ENCODE data around the gene IL9.

The IL9 gene

DNA sequence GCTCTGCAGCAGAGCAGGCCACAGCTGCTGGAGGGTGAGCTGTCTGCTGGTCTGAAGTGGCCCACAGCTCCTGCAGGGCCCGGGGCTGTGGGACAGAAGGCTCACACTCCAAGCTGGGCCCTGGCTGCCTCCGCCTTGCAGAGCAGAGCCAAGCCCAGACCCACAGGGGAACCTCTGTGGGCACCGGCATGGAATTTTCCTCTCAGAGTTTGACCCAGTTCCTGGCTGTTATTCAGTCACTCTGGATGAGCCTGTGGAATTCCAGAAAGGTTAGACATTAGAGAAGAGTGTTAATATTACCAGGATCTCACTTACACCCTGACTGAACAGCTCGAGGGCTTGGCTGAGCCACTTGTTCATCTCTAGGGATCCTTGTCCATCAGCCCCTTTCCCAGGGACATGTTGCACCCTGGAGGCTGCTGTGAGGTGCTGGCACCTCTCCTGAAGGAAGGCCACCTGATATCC is 17.5 kb downstream of the IL9 start:
- Histone ChIP-seq H3K9ac (ENCODE audit: insufficient read length, low read depth) (no peak overlapping the region), H3K9me3 (ENCODE audit: insufficient read depth, low read length) (no peaks in the 10 kb centered on the region), H3K4me3 (ENCODE audit: insufficient read length, low read depth) (no peak overlapping the region), H3K36me3 (ENCODE audit: insufficient read depth, insufficient read length, low read length) (no peaks in the 10 kb centered on the region), H3K27me3 (ENCODE audit: insufficient read depth, insufficient read length) (no peaks in the 10 kb centered on the region), H3K4me1 (ENCODE audit: insufficient read depth, insufficient read length) (peaks cover 3% of the 10 kb centered on the region)
- no peak for DNase-seq (ENCODE audit: low read depth, low spot score)
- TF ChIP-seq ZNF274 (IDR thresholded peaks at IDR 0.05; ENCODE audit: low read depth, low read length) (no peak), SUZ12 (IDR thresholded peaks at IDR 0.05; ENCODE audit: extremely low read depth, insufficient read depth, insufficient read length) (no peak), YY1 (IDR thresholded peaks at IDR 0.05; ENCODE audit: insufficient read depth, insufficient read length) (no peak)

DNA sequence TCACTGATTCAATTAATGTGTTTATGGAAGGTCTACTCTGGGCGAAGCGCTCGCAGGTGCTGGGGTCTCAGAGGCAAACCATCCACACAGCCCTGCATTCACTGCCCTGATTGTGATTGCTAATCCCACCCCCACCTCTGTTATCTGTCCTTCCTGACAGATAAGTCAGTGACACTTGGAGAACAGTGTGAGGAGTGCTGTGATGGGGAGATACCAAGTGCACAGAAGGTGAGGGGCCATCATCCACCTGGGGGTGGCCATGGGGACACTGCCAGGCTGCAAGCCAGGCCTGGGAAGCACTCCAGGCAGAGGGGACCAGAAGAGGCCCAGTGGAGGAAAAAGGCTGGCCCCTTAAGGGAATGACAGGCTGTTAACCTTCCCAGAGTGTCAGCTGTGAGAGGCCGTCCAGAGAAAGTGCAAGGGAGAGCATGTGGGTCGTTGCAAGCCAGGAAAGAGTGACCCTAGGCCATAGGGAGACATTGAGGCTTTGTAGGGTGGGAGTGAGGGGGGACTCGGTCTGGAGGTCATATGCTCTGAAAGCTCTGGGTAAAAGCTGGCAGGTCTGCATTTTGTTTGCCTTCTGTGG is 18.0 kb downstream of the IL9 start:
- no peak for DNase-seq (ENCODE audit: low read depth, low spot score)
- Histone ChIP-seq H3K9ac (ENCODE audit: insufficient read length, low read depth) (no peak overlapping the region), H3K36me3 (ENCODE audit: insufficient read depth, insufficient read length, low read length) (no peaks in the 10 kb centered on the region), H3K27me3 (ENCODE audit: insufficient read depth, insufficient read length) (no peaks in the 10 kb centered on the region), H3K4me3 (ENCODE audit: insufficient read length, low read depth) (no peak overlapping the region), H3K9me3 (ENCODE audit: insufficient read depth, low read length) (no peaks in the 10 kb centered on the region), H3K4me1 (ENCODE audit: insufficient read depth, insufficient read length) (peaks cover 3% of the 10 kb centered on the region)
- TF ChIP-seq SUZ12 (IDR thresholded peaks at IDR 0.05; ENCODE audit: extremely low read depth, insufficient read depth, insufficient read length) (no peak), YY1 (IDR thresholded peaks at IDR 0.05; ENCODE audit: insufficient read depth, insufficient read length) (no peak), ZNF274 (IDR thresholded peaks at IDR 0.05; ENCODE audit: low read depth, low read length) (no peak)

DNA sequence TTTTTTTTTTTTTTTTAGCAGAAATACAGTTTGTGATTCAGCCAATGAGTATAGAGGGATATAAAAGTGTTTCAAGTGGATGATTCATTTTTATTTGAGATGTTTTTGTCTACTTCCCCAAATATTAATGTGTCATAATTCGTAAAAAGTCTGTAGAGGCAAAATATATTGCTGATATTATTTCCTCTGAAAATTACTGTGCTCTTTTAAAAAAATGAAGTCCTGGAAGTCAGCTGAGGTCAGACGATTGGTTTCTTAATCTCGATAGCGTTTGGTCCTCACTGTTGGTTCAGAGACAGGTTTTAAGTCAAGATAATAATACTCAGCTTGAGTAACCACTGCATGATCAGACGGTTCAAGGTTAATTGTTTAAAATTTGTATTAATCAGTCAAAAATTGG is 19.5 kb downstream of the IL9 start:
- no peaks in the 10 kb centered on the region for H3K36me3 ChIP-seq (ENCODE audit: insufficient read depth, insufficient read length, low read length)
- H3K27me3 ChIP-seq (ENCODE audit: insufficient read depth, insufficient read length): no peaks in the 10 kb centered on the region
- no peaks in the 10 kb centered on the region for H3K9me3 ChIP-seq (ENCODE audit: insufficient read depth, low read length)

DNA sequence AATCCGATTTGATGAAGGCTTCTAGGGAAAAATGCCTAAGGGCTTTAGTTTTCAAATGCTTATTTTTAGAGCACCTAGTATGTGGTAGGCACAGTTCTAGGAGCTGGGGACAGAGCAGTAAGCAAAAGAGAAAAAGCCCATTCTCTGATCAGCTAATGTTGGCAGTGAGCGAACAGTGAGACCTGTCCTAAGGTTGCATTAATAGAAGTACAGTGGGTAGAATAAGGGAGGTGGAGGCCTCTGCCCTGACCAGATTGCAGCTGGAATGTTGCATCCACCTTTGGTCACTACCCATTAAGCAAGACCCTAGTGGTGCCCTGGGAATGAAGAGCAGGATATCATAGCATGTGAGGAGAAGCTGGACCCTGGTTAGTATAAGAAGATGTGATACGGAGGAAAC is 20.1 kb downstream of the IL9 start:
- Histone ChIP-seq H3K4me1 (ENCODE audit: insufficient read depth, insufficient read length) (peaks cover under 1% of the 10 kb centered on the region), H3K9ac (ENCODE audit: insufficient read length, low read depth) (no peak overlapping the region), H3K4me3 (ENCODE audit: insufficient read length, low read depth) (no peak overlapping the region), H3K27me3 (ENCODE audit: insufficient read depth, insufficient read length) (no peaks in the 10 kb centered on the region), H3K9me3 (ENCODE audit: insufficient read depth, low read length) (no peaks in the 10 kb centered on the region), H3K36me3 (ENCODE audit: insufficient read depth, insufficient read length, low read length) (no peaks in the 10 kb centered on the region)
- TF ChIP-seq SUZ12 (IDR thresholded peaks at IDR 0.05; ENCODE audit: extremely low read depth, insufficient read depth, insufficient read length): no peak
- TF ChIP-seq YY1 (IDR thresholded peaks at IDR 0.05; ENCODE audit: insufficient read depth, insufficient read length): no peak
- TF ChIP-seq ZNF274 (IDR thresholded peaks at IDR 0.05; ENCODE audit: low read depth, low read length): no peak
- no peak for DNase-seq (ENCODE audit: low read depth, low spot score)

More for the DNA sequence above, 19.5 kb downstream of the IL9 start:
- no peak overlapping the region for H3K4me3 ChIP-seq (ENCODE audit: insufficient read length, low read depth)
- TF ChIP-seq ZNF274 (IDR thresholded peaks at IDR 0.05; ENCODE audit: low read depth, low read length): no peak
- TF ChIP-seq YY1 (IDR thresholded peaks at IDR 0.05; ENCODE audit: insufficient read depth, insufficient read length): no peak
- TF ChIP-seq SUZ12 (IDR thresholded peaks at IDR 0.05; ENCODE audit: extremely low read depth, insufficient read depth, insufficient read length): no peak
- DNase-seq (ENCODE audit: low read depth, low spot score): no peak
- no peak overlapping the region for H3K9ac ChIP-seq (ENCODE audit: insufficient read length, low read depth)
- H3K4me1 ChIP-seq (ENCODE audit: insufficient read depth, insufficient read length): peaks cover 3% of the 10 kb centered on the region

DNA sequence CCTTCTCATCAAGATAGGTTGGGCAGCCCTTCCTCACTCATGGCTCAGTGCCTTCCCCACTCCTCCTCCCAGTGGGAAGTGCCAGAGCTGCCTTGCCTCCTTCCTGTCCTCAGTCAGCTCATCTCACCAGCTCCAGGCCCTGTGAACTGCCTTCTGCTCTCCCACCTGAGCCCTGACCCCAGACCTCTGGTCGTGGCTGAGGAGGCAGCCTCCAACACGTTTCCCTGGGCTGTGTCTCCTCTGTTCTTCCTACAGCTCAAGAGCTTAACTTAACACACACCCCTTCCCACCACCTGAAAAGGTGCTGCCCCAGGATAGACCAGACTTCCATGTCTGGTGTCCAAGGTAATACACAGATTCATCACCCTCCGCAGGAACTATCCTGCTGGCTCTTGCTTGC is 21.2 kb downstream of the IL9 start:
- TF ChIP-seq YY1 (IDR thresholded peaks at IDR 0.05; ENCODE audit: insufficient read depth, insufficient read length): no peak
- no peak for TF ChIP-seq SUZ12 (IDR thresholded peaks at IDR 0.05; ENCODE audit: extremely low read depth, insufficient read depth, insufficient read length)
- TF ChIP-seq ZNF274 (IDR thresholded peaks at IDR 0.05; ENCODE audit: low read depth, low read length): no peak
- H3K4me1 ChIP-seq (ENCODE audit: insufficient read depth, insufficient read length): no peaks in the 10 kb centered on the region
- no peaks in the 10 kb centered on the region for H3K36me3 ChIP-seq (ENCODE audit: insufficient read depth, insufficient read length, low read length)
- H3K27me3 ChIP-seq (ENCODE audit: insufficient read depth, insufficient read length): no peaks in the 10 kb centered on the region
- no peak overlapping the region for H3K4me3 ChIP-seq (ENCODE audit: insufficient read length, low read depth)
- H3K9me3 ChIP-seq (ENCODE audit: insufficient read depth, low read length): no peaks in the 10 kb centered on the region
- H3K9ac ChIP-seq (ENCODE audit: insufficient read length, low read depth): no peak overlapping the region
- DNase-seq (ENCODE audit: low read depth, low spot score): no peak

DNA sequence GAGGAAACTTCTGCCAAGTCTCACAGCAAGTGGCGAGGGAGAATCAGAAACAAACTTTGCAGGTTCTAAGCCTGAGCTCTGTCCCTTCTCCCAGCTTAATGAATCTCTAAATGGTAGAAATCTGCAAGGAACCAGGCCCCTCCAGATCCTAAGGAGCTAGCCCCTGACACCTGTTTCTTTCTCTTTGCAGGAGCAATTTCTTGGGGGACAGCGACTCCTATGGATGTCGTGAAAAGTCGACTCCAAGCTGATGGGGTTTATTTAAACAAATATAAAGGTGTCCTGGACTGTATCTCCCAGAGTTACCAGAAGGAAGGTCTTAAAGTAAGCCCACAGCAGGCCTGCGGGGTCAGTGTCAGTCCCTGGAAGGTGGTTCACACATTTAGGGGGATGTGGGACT is 21.8 kb downstream of the IL9 start:
- H3K27me3 ChIP-seq (ENCODE audit: insufficient read depth, insufficient read length): no peaks in the 10 kb centered on the region
- TF ChIP-seq ZNF274 (IDR thresholded peaks at IDR 0.05; ENCODE audit: low read depth, low read length): no peak
- no peak for TF ChIP-seq SUZ12 (IDR thresholded peaks at IDR 0.05; ENCODE audit: extremely low read depth, insufficient read depth, insufficient read length)
- no peak for TF ChIP-seq YY1 (IDR thresholded peaks at IDR 0.05; ENCODE audit: insufficient read depth, insufficient read length)

DNA sequence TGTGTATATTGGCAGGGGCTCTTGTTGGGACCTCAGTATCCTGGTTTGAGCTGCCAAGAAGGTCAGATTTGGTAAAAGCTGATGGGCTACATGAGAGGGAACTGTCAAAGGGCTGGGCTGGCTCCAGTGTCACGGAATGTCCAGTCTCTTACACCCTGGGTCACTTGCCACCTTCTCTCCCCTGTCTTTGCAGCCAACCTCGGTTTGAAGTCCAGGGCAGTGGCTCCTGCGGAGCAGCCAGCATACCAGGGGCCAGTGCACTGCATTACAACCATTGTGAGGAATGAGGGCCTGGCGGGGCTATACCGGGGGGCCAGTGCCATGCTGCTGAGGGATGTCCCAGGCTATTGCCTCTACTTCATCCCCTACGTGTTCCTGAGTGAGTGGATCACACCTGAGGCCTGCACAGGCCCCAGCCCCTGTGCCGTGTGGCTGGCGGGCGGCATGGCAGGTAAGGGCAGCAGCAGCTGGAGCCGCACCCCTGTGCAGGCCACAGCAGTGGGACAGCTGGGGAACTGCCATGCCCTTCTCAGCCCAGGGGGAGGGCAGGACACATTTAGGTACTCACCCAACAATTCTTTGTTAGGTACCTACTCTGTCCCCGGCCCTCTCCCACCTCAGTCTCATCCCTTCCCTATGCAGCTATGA is 24.2 kb downstream of the IL9 start:
- H3K27me3 ChIP-seq (ENCODE audit: insufficient read depth, insufficient read length): no peaks in the 10 kb centered on the region
- no peak overlapping the region for H3K9ac ChIP-seq (ENCODE audit: insufficient read length, low read depth)
- no peaks in the 10 kb centered on the region for H3K4me1 ChIP-seq (ENCODE audit: insufficient read depth, insufficient read length)
- no peak overlapping the region for H3K4me3 ChIP-seq (ENCODE audit: insufficient read length, low read depth)
- TF ChIP-seq YY1 (IDR thresholded peaks at IDR 0.05; ENCODE audit: insufficient read depth, insufficient read length): no peak
- no peak for TF ChIP-seq SUZ12 (IDR thresholded peaks at IDR 0.05; ENCODE audit: extremely low read depth, insufficient read depth, insufficient read length)
- no peak for TF ChIP-seq ZNF274 (IDR thresholded peaks at IDR 0.05; ENCODE audit: low read depth, low read length)
- H3K36me3 ChIP-seq (ENCODE audit: insufficient read depth, insufficient read length, low read length): no peaks in the 10 kb centered on the region
- no peaks in the 10 kb centered on the region for H3K9me3 ChIP-seq (ENCODE audit: insufficient read depth, low read length)
- DNase-seq (ENCODE audit: low read depth, low spot score): no peak

More for the DNA sequence above, 21.8 kb downstream of the IL9 start:
- no peaks in the 10 kb centered on the region for H3K9me3 ChIP-seq (ENCODE audit: insufficient read depth, low read length)
- no peak overlapping the region for H3K9ac ChIP-seq (ENCODE audit: insufficient read length, low read depth)
- no peaks in the 10 kb centered on the region for H3K36me3 ChIP-seq (ENCODE audit: insufficient read depth, insufficient read length, low read length)
- no peaks in the 10 kb centered on the region for H3K4me1 ChIP-seq (ENCODE audit: insufficient read depth, insufficient read length)
- no peak overlapping the region for H3K4me3 ChIP-seq (ENCODE audit: insufficient read length, low read depth)
- DNase-seq (ENCODE audit: low read depth, low spot score): no peak

All from NT2/D1 (cell line).